ENCODE measurements around the gene CASTOR1. TPM values are rescaled to one million over a fixed set of nuclear protein-coding genes. Genes with fewer than 3 reads are reported as not detected.

The CASTOR1 gene
- total RNA-seq, 1 donor = 5.8 TPM

DNA sequence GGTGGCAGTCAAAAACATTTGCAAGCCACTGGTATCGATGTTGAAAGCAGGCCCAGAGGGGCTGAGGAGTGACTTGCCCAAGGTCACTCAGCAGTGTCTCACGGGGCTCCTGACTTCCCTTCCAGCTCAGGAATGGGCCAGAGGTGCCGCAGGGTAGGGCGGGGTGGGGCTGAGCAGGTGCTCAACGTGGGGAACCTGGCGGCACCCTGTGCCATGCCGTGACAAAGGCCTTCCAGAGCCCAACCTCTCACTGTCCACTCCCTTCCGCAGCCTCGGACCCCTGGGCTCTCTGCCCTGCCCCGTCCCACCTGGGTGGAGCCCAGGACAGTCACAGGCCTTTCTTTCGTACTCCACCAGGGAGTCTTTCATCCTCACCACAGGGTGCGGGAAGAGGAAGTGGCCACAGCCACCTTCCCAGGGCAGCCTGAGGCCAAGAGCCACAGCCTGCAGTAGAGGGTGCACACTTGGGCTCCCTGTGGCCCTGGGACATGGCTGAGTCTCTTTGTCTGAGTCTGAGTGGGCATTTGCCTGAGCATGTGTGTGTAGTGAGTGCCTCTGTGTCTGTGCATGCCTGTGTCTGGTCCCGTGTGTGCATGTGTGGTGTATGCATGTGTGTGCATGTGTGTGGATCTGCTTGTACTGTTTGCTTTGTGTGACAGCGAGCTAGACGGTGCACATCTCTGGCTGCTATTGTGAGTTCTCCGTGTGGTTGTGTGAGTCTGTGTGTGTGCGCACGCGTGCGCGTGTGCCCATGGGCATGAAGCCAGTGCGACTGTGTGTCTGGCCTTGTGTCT, 36.7 kb downstream of the CASTOR1 start:
- Histone ChIP-seq H3K4me3 (ENCODE audit: insufficient read depth, low read length) (no peak overlapping the region), H3K9me3 (ENCODE audit: low read depth, low read length) (no peaks in the 10 kb centered on the region), H4K20me1 (ENCODE audit: insufficient read depth, low read length) (no peaks in the 10 kb centered on the region), H3K4me2 (ENCODE audit: insufficient read depth, low read length) (no peak overlapping the region), H3K36me3 (ENCODE audit: insufficient read depth, low read length) (no peaks in the 10 kb centered on the region), H2AFZ (ENCODE audit: low read length) (no peak overlapping the region), H3K27ac (ENCODE audit: low read depth, low read length) (peak overlapping the region; percentile 92), H3K4me1 (ENCODE audit: insufficient read depth, low read length) (peaks cover 45% of the 10 kb centered on the region), H3K27me3 (ENCODE audit: insufficient read depth, low read length) (no peaks in the 10 kb centered on the region), H3K79me2 (ENCODE audit: insufficient read depth, low read length) (peaks cover 13% of the 10 kb centered on the region)
- TF ChIP-seq, protein P1, sequence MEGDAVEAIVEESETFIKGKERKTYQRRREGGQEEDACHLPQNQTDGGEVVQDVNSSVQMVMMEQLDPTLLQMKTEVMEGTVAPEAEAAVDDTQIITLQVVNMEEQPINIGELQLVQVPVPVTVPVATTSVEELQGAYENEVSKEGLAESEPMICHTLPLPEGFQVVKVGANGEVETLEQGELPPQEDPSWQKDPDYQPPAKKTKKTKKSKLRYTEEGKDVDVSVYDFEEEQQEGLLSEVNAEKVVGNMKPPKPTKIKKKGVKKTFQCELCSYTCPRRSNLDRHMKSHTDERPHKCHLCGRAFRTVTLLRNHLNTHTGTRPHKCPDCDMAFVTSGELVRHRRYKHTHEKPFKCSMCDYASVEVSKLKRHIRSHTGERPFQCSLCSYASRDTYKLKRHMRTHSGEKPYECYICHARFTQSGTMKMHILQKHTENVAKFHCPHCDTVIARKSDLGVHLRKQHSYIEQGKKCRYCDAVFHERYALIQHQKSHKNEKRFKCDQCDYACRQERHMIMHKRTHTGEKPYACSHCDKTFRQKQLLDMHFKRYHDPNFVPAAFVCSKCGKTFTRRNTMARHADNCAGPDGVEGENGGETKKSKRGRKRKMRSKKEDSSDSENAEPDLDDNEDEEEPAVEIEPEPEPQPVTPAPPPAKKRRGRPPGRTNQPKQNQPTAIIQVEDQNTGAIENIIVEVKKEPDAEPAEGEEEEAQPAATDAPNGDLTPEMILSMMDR (IDR thresholded peaks at IDR 0.05; ENCODE audit: extremely low read depth, low read depth, low read length) = no peak
- peak; percentile 87 for DNase-seq (ENCODE audit: insufficient read length, low spot score, missing footprints)

DNA sequence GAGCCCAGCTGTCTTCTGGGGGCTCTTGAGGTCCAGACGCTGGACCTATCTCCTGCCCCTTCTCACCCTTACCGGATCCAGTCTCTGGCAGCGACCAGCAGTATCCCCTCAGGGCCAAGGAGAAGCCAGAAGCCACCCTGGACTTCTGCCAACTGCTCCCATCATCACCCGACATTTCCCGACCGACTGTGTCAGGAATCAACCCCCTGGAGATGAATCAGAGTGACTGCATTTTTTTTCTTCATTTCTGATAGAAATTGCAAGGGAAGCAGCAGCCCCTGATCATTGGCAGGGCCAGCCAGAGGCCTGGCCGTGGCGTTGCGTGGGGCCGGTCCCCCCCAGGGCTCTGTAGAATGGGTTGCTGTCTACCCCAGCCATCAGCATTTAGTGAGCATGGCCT, 37.6 kb downstream of the CASTOR1 start:
- DNase-seq (ENCODE audit: insufficient read length, low spot score, missing footprints) = peak; percentile 96
- Histone ChIP-seq H3K4me1 (ENCODE audit: insufficient read depth, low read length) (peaks cover 50% of the 10 kb centered on the region), H3K4me3 (ENCODE audit: insufficient read depth, low read length) (no peak overlapping the region), H3K27me3 (ENCODE audit: insufficient read depth, low read length) (no peaks in the 10 kb centered on the region), H3K4me2 (ENCODE audit: insufficient read depth, low read length) (no peak overlapping the region), H3K9me3 (ENCODE audit: low read depth, low read length) (no peaks in the 10 kb centered on the region), H3K79me2 (ENCODE audit: insufficient read depth, low read length) (peaks cover 21% of the 10 kb centered on the region), H3K36me3 (ENCODE audit: insufficient read depth, low read length) (no peaks in the 10 kb centered on the region), H2AFZ (ENCODE audit: low read length) (no peak overlapping the region), H4K20me1 (ENCODE audit: insufficient read depth, low read length) (no peaks in the 10 kb centered on the region), H3K27ac (ENCODE audit: low read depth, low read length) (peak overlapping the region; percentile 92)
- TF ChIP-seq, protein P1 (IDR thresholded peaks at IDR 0.05; ENCODE audit: extremely low read depth, low read depth, low read length) = no peak

DNA sequence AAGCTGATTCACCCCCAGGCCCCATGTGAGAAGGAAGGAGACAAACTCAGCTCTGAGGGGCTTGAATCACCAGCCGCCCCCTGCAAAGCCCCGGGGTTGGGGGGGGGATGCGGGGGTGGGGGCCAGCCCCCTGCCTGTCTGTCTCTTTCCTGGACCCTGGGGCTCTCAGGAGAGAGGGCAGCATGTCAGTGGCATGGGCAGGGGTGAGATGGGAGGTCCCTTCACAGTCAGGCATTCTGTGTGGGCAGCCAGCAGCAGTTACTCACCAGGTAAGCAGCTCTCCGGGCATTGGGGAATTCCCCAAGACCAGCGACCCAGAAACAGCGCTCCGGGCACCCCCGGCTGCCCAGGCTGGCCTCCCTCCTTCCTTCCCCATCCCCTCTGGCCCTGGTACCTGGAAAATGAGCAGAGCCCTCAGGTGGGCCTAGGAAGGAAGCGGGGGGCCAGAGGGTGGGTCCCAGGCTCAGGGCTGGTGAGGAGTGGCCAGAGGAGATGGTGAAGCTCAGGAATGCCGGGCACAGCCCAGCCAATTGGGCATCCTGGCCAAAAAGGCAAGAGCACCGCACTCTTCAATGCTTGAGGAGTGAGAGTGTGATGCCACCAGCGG, 38.5 kb downstream of the CASTOR1 start:
- no peak overlapping the region for H2AFZ ChIP-seq (ENCODE audit: low read length)
- H3K27me3 ChIP-seq (ENCODE audit: insufficient read depth, low read length) = no peaks in the 10 kb centered on the region
- TF ChIP-seq, protein P1 (IDR thresholded peaks at IDR 0.05; ENCODE audit: extremely low read depth, low read depth, low read length) = no peak
- peak overlapping the region; percentile 3 for H3K4me2 ChIP-seq (ENCODE audit: insufficient read depth, low read length)
- H3K79me2 ChIP-seq (ENCODE audit: insufficient read depth, low read length) = peaks cover 28% of the 10 kb centered on the region
- H3K4me1 ChIP-seq (ENCODE audit: insufficient read depth, low read length) = peaks cover 45% of the 10 kb centered on the region
- H3K27ac ChIP-seq (ENCODE audit: low read depth, low read length) = peak overlapping the region; percentile 92
- no peaks in the 10 kb centered on the region for H4K20me1 ChIP-seq (ENCODE audit: insufficient read depth, low read length)
- no peak overlapping the region for H3K4me3 ChIP-seq (ENCODE audit: insufficient read depth, low read length)
- DNase-seq (ENCODE audit: insufficient read length, low spot score, missing footprints) = peak; percentile 99
- H3K9me3 ChIP-seq (ENCODE audit: low read depth, low read length) = no peaks in the 10 kb centered on the region
- no peaks in the 10 kb centered on the region for H3K36me3 ChIP-seq (ENCODE audit: insufficient read depth, low read length)

DNA sequence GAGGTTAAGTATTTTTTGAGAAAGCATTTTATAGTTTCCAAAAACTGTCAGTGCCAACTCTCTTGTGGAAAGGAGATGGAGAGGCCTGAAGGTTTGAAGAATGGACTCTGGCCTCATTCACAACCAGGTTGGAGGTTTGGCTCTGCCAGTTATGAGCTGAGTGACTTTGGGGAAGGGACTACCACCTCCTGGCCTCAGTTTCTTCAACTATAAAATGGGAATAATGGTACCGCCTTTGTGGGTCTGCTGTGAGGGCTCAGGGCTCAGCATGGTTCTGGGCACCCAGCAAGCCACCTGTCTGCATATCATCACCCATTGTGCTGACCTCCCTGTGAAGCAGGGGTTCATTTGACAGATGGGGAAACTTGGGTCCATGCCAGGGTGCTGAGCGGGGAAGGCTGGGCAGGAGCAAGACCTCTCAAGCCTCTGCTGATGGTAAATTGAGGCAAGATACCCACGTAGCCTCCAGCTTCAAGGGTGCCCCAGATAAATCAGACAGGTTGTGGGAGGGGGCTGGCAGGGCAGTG, 39.2 kb downstream of the CASTOR1 start:
- Histone ChIP-seq H3K79me2 (ENCODE audit: insufficient read depth, low read length) (peaks cover 35% of the 10 kb centered on the region), H3K4me1 (ENCODE audit: insufficient read depth, low read length) (peaks cover 52% of the 10 kb centered on the region), H3K4me2 (ENCODE audit: insufficient read depth, low read length) (no peak overlapping the region), H3K9me3 (ENCODE audit: low read depth, low read length) (no peaks in the 10 kb centered on the region), H4K20me1 (ENCODE audit: insufficient read depth, low read length) (no peaks in the 10 kb centered on the region), H3K27ac (ENCODE audit: low read depth, low read length) (peak overlapping the region; percentile 96), H2AFZ (ENCODE audit: low read length) (no peak overlapping the region), H3K27me3 (ENCODE audit: insufficient read depth, low read length) (no peaks in the 10 kb centered on the region), H3K36me3 (ENCODE audit: insufficient read depth, low read length) (peaks cover under 1% of the 10 kb centered on the region), H3K4me3 (ENCODE audit: insufficient read depth, low read length) (no peak overlapping the region)
- TF ChIP-seq, protein P1 (IDR thresholded peaks at IDR 0.05; ENCODE audit: extremely low read depth, low read depth, low read length) = no peak
- peak; percentile 88 for DNase-seq (ENCODE audit: insufficient read length, low spot score, missing footprints)
